ENCODE data around the gene ACSL1. TPM values are rescaled to one million over a fixed set of nuclear protein-coding genes. Genes with fewer than 3 reads are reported as not detected.

Gene ACSL1
- total RNA-seq, 1 experiment from 2014 or later, result 12.5 TPM

DNA sequence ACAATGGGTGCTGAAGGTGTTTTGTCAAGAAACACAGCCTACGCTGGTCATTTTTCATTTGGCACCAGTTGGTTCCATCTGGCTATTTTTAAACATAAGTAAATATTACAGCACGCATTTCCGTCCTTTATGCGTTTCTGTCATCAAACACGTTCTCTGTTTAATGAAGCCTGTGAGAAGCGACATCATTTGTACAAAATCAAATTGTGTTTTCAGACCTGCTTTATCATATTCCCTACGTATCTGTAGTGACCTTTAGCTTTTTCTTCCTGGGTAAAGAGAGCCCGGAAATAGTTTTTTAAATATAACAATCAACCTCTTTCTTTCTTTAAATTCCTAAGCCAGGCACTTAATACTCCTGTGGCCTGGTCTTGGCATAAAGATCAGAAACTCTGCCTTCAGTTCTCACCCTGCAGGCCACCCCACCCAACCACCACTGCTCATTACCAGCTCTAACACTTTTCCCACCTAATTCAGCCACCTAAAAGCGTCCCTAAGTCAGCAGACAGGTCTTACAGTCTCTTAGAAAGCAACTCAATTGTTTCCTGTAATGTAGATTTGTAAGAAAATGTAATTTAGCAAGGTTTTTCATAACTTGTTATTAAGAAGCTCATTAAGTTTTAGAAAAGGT lies 30.4 kb downstream of the ACSL1 start:
- DNase-seq (ENCODE audit: low read depth, low spot score) (no peak), ATAC-seq (no peak)
- no peak overlapping the region for H3K9ac ChIP-seq (ENCODE audit: low read length)
- H3K27ac ChIP-seq (ENCODE audit: low read depth, low read length), result no peak overlapping the region
- no peak overlapping the region for H2AFZ ChIP-seq (ENCODE audit: low read depth, low read length, poor library complexity, severe bottlenecking)
- ChIA-PET POLR2A (no interaction called here), RAD21 (ENCODE audit: low non-redundant PET in 1 of 2, low total read pairs in 2 of 2, uncharacterized antibody in 2 of 2, unreplicated experiment in 2 of 2) (no interaction called here), CTCF (no interaction called here)
- TF ChIP-seq YY1 (IDR thresholded peaks at IDR 0.05; ENCODE audit: extremely low read depth, insufficient replicate concordance, low read depth, low read length) (no peak), ZNF274 (IDR thresholded peaks at IDR 0.05; ENCODE audit: low read depth, low read length) (no peak), SRF (IDR thresholded peaks at IDR 0.05; ENCODE audit: low read depth) (no peak), TCF7L2 (IDR thresholded peaks at IDR 0.05; ENCODE audit: borderline replicate concordance, extremely low read depth, insufficient read depth, insufficient read length) (no peak), EGR1 (IDR thresholded peaks at IDR 0.05; ENCODE audit: low read depth) (no peak), ELF1 (IDR thresholded peaks at IDR 0.05; ENCODE audit: borderline replicate concordance, low read depth) (no peak), FOSL1 (IDR thresholded peaks at IDR 0.05; ENCODE audit: low read depth) (no peak), CBX3 (IDR thresholded peaks at IDR 0.05; ENCODE audit: low read depth) (no peak), POLR2AphosphoS5 (IDR thresholded peaks at IDR 0.05; ENCODE audit: low read depth, low read length) (no peak), POLR2A (IDR thresholded peaks at IDR 0.05; ENCODE audit: borderline replicate concordance, extremely low read depth, insufficient read depth, insufficient read length) (no peak), SIN3A (IDR thresholded peaks at IDR 0.05; ENCODE audit: low read depth) (no peak), CEBPB (IDR thresholded peaks at IDR 0.05; ENCODE audit: low read depth) (no peak), SP1 (IDR thresholded peaks at IDR 0.05; ENCODE audit: low read depth) (no peak)
- TF ChIP-seq, protein P1, sequence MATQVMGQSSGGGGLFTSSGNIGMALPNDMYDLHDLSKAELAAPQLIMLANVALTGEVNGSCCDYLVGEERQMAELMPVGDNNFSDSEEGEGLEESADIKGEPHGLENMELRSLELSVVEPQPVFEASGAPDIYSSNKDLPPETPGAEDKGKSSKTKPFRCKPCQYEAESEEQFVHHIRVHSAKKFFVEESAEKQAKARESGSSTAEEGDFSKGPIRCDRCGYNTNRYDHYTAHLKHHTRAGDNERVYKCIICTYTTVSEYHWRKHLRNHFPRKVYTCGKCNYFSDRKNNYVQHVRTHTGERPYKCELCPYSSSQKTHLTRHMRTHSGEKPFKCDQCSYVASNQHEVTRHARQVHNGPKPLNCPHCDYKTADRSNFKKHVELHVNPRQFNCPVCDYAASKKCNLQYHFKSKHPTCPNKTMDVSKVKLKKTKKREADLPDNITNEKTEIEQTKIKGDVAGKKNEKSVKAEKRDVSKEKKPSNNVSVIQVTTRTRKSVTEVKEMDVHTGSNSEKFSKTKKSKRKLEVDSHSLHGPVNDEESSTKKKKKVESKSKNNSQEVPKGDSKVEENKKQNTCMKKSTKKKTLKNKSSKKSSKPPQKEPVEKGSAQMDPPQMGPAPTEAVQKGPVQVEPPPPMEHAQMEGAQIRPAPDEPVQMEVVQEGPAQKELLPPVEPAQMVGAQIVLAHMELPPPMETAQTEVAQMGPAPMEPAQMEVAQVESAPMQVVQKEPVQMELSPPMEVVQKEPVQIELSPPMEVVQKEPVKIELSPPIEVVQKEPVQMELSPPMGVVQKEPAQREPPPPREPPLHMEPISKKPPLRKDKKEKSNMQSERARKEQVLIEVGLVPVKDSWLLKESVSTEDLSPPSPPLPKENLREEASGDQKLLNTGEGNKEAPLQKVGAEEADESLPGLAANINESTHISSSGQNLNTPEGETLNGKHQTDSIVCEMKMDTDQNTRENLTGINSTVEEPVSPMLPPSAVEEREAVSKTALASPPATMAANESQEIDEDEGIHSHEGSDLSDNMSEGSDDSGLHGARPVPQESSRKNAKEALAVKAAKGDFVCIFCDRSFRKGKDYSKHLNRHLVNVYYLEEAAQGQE (IDR thresholded peaks at IDR 0.05; ENCODE audit: low read depth), result no peak
- TF ChIP-seq, protein P2, sequence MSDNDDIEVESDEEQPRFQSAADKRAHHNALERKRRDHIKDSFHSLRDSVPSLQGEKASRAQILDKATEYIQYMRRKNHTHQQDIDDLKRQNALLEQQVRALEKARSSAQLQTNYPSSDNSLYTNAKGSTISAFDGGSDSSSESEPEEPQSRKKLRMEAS (IDR thresholded peaks at IDR 0.05), result no peak
- TF ChIP-seq, protein P3, sequence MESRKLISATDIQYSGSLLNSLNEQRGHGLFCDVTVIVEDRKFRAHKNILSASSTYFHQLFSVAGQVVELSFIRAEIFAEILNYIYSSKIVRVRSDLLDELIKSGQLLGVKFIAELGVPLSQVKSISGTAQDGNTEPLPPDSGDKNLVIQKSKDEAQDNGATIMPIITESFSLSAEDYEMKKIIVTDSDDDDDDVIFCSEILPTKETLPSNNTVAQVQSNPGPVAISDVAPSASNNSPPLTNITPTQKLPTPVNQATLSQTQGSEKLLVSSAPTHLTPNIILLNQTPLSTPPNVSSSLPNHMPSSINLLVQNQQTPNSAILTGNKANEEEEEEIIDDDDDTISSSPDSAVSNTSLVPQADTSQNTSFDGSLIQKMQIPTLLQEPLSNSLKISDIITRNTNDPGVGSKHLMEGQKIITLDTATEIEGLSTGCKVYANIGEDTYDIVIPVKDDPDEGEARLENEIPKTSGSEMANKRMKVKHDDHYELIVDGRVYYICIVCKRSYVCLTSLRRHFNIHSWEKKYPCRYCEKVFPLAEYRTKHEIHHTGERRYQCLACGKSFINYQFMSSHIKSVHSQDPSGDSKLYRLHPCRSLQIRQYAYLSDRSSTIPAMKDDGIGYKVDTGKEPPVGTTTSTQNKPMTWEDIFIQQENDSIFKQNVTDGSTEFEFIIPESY (IDR thresholded peaks at IDR 0.05; ENCODE audit: extremely low read depth, insufficient replicate concordance, low read length), result no peak
- TF ChIP-seq, protein P4, sequence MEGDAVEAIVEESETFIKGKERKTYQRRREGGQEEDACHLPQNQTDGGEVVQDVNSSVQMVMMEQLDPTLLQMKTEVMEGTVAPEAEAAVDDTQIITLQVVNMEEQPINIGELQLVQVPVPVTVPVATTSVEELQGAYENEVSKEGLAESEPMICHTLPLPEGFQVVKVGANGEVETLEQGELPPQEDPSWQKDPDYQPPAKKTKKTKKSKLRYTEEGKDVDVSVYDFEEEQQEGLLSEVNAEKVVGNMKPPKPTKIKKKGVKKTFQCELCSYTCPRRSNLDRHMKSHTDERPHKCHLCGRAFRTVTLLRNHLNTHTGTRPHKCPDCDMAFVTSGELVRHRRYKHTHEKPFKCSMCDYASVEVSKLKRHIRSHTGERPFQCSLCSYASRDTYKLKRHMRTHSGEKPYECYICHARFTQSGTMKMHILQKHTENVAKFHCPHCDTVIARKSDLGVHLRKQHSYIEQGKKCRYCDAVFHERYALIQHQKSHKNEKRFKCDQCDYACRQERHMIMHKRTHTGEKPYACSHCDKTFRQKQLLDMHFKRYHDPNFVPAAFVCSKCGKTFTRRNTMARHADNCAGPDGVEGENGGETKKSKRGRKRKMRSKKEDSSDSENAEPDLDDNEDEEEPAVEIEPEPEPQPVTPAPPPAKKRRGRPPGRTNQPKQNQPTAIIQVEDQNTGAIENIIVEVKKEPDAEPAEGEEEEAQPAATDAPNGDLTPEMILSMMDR (IDR thresholded peaks at IDR 0.05 in 2 of 3, conservative IDR thresholded peaks at IDR 0.05 in 1 of 3; ENCODE audit: borderline replicate concordance in 1 of 3, insufficient read depth in 1 of 3, low read depth in 2 of 3, low read length in 2 of 3), result no peak
- TF ChIP-seq, protein P5, sequence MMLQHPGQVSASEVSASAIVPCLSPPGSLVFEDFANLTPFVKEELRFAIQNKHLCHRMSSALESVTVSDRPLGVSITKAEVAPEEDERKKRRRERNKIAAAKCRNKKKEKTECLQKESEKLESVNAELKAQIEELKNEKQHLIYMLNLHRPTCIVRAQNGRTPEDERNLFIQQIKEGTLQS (IDR thresholded peaks at IDR 0.05), result no peak
- no peak overlapping the region for H3K4me2 ChIP-seq (ENCODE audit: low read length)
- H3K27me3 ChIP-seq (ENCODE audit: insufficient read depth, low read length), result no peaks in the 10 kb centered on the region
- no peaks in the 10 kb centered on the region for H4K20me1 ChIP-seq (ENCODE audit: insufficient read depth)
- H3K4me3 ChIP-seq (replicated peaks in 1 of 2; ENCODE audit: low read depth in 1 of 2, low read length in 2 of 2), result no peak overlapping the region
- H3K9me3 ChIP-seq (ENCODE audit: control insufficient read depth in 1 of 2, insufficient read depth in 1 of 2, low read depth in 1 of 2, low read length in 2 of 2), result no peaks in the 10 kb centered on the region
- no peaks in the 10 kb centered on the region for H3K79me2 ChIP-seq (ENCODE audit: insufficient read depth, low read length)
- H3K36me3 ChIP-seq (ENCODE audit: control insufficient read depth in 1 of 2, insufficient read depth in 2 of 2, low read length in 2 of 2), result no peaks in the 10 kb centered on the region
- BruUV-seq (replicated peaks), result no TSS peak
- intact Hi-C loops (cut with micrococcal nuclease), result no loop called here
- no peaks in the 10 kb centered on the region for H3K9me2 ChIP-seq (ENCODE audit: insufficient read depth)
- peaks cover 5 to 13% of the 10 kb centered on the region in 2 experiments; a peak in 3 of 4 replicates for H3K4me1 ChIP-seq (ENCODE audit: control insufficient read depth in 1 of 2, insufficient read depth in 2 of 2, low read length in 2 of 2)
